Measurements from ENCODE around the gene TPSAB1.

DNA sequence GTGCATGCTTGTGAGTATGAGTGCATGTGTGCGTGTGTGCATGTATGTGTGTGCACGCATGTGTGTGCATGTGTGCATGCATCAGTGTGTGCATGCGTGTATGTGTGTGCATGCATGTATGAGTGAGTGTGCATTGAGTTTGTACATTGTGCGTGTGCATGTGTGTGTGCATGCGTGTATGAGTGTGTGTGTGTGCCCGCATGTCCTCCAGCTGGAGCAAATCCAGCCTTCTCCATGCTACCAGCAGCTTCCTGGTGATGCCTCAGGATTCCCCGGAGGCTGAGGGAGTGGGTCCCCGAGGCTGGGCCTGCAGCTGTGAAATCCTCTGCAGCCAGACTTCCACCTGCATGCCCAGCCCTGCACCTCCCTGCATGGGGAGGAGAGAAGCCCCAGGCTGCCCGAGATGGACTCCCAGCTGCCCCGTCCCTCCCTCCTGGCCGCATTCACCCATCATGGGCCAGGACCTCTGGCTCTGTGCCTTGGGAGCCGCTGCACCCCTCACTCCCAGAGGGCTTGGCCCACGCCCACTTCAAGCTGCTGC is 24.7 kb downstream of the TPSAB1 start:
- TF ChIP-seq, protein P1, sequence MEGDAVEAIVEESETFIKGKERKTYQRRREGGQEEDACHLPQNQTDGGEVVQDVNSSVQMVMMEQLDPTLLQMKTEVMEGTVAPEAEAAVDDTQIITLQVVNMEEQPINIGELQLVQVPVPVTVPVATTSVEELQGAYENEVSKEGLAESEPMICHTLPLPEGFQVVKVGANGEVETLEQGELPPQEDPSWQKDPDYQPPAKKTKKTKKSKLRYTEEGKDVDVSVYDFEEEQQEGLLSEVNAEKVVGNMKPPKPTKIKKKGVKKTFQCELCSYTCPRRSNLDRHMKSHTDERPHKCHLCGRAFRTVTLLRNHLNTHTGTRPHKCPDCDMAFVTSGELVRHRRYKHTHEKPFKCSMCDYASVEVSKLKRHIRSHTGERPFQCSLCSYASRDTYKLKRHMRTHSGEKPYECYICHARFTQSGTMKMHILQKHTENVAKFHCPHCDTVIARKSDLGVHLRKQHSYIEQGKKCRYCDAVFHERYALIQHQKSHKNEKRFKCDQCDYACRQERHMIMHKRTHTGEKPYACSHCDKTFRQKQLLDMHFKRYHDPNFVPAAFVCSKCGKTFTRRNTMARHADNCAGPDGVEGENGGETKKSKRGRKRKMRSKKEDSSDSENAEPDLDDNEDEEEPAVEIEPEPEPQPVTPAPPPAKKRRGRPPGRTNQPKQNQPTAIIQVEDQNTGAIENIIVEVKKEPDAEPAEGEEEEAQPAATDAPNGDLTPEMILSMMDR (IDR thresholded peaks at IDR 0.05; ENCODE audit: low read depth, low read length), result no peak
- TF ChIP-seq POLR2A (IDR thresholded peaks at IDR 0.05; ENCODE audit: extremely low read depth, insufficient read length), result no peak
- TF ChIP-seq, protein P2, sequence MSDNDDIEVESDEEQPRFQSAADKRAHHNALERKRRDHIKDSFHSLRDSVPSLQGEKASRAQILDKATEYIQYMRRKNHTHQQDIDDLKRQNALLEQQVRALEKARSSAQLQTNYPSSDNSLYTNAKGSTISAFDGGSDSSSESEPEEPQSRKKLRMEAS (IDR thresholded peaks at IDR 0.05; ENCODE audit: low read depth, low read length), result no peak
